OCI-LY7 (cell line): ENCODE data around the gene SEMA3C.

Experiments
- EZH2phosphoT487 ChIP-seq: fragments of 200-600 bp; sonication (generic); IDR thresholded peaks from 2 replicates; pipeline ENCODE4 v1.6.1; 2018; ENCODE audit warnings: low read depth, borderline replicate concordance, mild to moderate bottlenecking, mixed run types, antibody characterized with exemption, low read length, moderate library complexity, mixed read lengths
- TF ChIP-seq, protein P1 (sequence below): fragments of 200-600 bp; sonication (generic); conservative IDR thresholded peaks from 2 replicates; pipeline ENCODE4 v1.5.1; 2014; ENCODE audit warnings: mild to moderate bottlenecking, antibody characterized with exemption, low read length, moderate library complexity, mixed read lengths

DNA sequence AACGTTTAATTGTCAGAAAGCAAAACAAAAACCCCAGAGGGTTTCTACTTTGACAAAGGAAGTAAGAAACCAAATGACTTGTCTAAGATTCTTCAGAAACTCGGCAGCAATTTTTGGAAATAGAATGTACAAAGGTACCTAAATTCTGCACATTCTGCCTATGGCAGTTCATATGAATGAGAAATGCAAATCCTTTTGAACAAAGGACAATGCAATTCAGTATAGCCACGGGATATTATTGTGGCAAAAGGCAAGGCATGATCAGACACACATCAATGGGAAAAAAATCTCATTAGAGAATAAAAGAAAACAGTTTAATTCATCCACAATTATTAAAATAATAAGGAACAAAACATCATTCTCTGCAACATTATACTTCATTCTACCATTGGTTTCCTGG is 93.4 kb downstream of the SEMA3C start:
- TF ChIP-seq, protein P1, sequence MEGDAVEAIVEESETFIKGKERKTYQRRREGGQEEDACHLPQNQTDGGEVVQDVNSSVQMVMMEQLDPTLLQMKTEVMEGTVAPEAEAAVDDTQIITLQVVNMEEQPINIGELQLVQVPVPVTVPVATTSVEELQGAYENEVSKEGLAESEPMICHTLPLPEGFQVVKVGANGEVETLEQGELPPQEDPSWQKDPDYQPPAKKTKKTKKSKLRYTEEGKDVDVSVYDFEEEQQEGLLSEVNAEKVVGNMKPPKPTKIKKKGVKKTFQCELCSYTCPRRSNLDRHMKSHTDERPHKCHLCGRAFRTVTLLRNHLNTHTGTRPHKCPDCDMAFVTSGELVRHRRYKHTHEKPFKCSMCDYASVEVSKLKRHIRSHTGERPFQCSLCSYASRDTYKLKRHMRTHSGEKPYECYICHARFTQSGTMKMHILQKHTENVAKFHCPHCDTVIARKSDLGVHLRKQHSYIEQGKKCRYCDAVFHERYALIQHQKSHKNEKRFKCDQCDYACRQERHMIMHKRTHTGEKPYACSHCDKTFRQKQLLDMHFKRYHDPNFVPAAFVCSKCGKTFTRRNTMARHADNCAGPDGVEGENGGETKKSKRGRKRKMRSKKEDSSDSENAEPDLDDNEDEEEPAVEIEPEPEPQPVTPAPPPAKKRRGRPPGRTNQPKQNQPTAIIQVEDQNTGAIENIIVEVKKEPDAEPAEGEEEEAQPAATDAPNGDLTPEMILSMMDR, result no peak
- TF ChIP-seq EZH2phosphoT487, result no peak
